Measurements from ENCODE around the gene KRTAP5-10.
"Not testable (repeated sequence)": the region's sequence is repeated elsewhere in the genome, so short reads cannot be mapped to it uniquely, and the experiment has no call there.

The KRTAP5-10 gene

GRCh38 chr11:71565263-71565662, at the start of gene KRTAP5-10:
Gene KRTAP5-10, plus strand, starts transcription at chr11:71565563. Its CDS starts 25 bp downstream, at chr11:71565588.
- DNase-seq (ENCODE audit: low read depth in 2 of 2, low spot score in 1 of 2): no peak

GRCh38 chr11:71518506-71519471, 46.6 kb upstream of the KRTAP5-10 start:
- DNase-seq (ENCODE audit: low read depth in 2 of 2, low spot score in 1 of 2): no peak

DNA sequence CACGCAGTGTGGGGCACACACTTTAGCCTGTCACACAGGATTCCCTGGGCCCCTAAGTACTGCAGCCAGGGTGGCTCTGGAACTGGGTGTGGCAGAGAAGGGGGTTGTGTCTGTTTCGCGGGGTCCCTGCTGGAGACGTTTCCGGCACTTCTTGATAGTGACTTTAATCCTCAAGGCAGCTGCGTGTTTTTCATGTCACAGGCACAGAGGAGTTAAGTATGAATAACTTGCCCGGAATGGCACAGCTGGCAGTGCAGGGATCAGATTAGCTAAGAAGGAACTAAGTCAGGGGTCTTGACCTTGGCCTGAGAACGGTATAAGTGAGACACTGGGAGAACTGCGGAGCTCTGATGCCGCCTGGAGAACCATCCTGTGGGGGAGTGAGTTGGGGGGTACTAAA, 45.8 kb upstream of the KRTAP5-10 start:
- no peak for DNase-seq (ENCODE audit: low read depth in 2 of 2, low spot score in 1 of 2)

DNA sequence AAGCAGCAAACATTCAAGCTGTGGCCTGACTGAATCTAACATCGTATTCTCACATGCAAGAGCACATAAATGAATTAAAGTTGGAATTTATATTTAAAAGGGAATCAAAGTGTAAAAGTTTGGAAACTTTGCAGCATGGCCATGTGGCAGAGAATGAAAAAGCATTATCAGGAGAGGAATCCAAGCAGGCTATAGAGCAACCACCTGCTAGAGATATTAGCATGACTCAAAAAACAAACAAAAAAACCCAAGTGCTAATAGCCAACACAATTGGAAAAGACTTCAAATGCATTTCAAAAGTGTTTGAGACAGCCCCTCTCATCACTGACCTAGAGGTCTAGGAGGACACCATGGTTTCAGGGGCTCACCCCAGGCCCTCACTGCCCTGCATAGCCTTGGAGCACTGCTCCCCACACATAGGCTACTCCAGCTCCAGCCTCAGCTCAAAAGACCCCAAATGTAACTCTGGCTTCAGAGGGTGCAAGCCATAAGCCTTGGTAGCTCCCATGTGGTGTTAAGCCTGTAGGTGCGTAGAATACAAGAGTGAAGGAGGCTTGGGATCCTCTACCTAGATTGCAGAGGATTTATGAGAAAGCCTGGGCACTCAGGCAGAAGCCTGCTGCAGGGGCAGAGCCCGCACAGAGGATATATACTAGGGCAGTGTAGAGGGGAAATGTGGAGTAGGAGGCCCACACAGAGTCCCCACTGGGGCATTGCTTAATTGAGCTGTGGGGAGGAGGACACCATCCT, 40.0 kb upstream of the KRTAP5-10 start:
- DNase-seq (ENCODE audit: low read depth in 2 of 2, low spot score in 1 of 2): no peak

GRCh38 chr11:71525938-71526495, 39.3 kb upstream of the KRTAP5-10 start:
- no peak for DNase-seq (ENCODE audit: low read depth in 2 of 2, low spot score in 1 of 2)

- DNase-seq (ENCODE audit: low read depth in 2 of 2, low spot score in 1 of 2): not testable (repeated sequence)
These were observed 38.4 kb upstream of the KRTAP5-10 start, which contains the start of gene KRTAP5-7 for GRCh38 chr11:71526796-71527575. Gene KRTAP5-7, plus strand, starts transcription at chr11:71527267. Its CDS starts 34 bp downstream, at chr11:71527301.

GRCh38 chr11:71527576-71528210, 37.7 kb upstream of the KRTAP5-10 start:
- DNase-seq (ENCODE audit: low read depth in 2 of 2, low spot score in 1 of 2): no peak

GRCh38 chr11:71530602-71531001, 34.8 kb upstream of the KRTAP5-10 start:
- no peak for DNase-seq (ENCODE audit: low read depth in 2 of 2, low spot score in 1 of 2)

GRCh38 chr11:71532036-71532610, 33.2 kb upstream of the KRTAP5-10 start:
- DNase-seq (ENCODE audit: low read depth in 2 of 2, low spot score in 1 of 2): no peak

GRCh38 chr11:71534711-71535608, 30.4 kb upstream of the KRTAP5-10 start:
- not testable (repeated sequence) for DNase-seq (ENCODE audit: low read depth in 2 of 2, low spot score in 1 of 2)

GRCh38 chr11:71535825-71536224, 29.5 kb upstream of the KRTAP5-10 start:
- DNase-seq (ENCODE audit: low read depth in 2 of 2, low spot score in 1 of 2): no peak

DNA sequence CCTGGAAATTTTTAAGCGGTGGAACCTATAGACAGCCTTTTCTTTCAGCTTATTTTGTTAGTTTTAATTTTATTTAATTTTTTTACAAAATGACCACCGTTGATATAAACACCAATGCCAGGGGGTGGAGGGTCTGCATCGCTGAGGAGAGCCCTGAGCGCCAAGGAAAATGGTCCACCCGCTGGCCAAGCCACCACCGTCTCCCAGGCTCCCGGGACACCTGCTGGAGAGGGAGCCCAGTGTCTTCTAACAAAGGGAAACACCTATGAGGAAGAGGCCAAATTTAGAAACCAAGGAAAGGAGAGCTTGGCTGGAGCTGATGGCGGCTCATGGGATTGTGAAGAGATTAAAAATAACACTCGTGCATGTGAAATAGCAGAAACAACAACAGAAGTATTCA, 27.8 kb upstream of the KRTAP5-10 start:
- no peak for DNase-seq (ENCODE audit: low read depth in 2 of 2, low spot score in 1 of 2)

DNA sequence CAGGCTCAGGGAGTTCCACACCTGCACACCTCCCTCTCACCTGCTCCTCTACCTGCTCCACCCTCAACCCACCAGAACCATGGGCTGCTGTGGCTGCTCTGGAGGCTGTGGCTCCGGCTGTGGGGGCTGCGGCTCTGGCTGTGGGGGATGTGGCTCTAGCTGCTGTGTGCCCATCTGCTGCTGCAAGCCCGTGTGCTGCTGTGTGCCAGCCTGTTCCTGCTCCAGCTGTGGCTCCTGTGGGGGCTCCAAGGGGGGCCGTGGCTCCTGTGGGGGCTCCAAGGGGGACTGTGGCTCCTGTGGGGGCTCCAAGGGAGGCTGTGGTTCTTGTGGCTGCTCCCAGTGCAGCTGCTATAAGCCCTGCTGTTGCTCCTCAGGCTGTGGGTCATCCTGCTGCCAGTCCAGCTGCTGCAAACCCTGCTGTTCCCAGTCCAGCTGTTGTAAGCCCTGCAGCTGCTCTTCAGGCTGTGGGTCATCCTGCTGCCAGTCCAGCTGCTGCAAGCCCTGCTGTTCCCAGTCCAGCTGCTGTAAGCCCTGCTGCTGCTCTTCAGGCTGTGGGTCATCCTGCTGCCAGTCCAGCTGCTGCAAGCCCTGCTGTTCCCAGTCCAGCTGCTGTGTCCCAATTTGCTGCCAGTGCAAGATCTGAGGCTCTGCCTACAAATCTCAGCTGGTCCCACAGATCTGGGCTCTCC, 27.2 kb upstream of the KRTAP5-10 start, which contains the start of gene KRTAP5-8:
KRTAP5-8 (plus strand) TSS at position 49 of the 689 bp plus-strand sequence; CDS start at position 80, 31 bp downstream.
- not testable (repeated sequence) for DNase-seq (ENCODE audit: low read depth in 2 of 2, low spot score in 1 of 2)

DNA sequence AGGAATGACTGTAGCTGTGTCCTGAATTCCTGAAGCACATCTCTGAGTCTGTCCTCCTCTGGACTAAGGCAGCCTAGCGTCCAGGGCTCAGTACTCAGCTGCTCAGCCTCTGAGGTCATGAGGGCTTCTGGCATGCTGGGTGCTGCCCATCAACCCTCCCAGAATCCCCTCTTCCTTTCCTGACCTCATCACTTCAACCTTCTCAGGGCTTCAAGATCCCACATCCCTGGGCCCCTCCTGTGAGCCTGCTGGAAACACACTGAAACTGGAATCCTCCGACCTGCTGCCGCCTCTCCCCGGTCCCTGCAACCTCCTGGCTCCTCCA, 26.7 kb upstream of the KRTAP5-10 start:
- DNase-seq (ENCODE audit: low read depth in 2 of 2, low spot score in 1 of 2): no peak

- no peak for DNase-seq (ENCODE audit: low read depth in 2 of 2, low spot score in 1 of 2)
These were observed 26.3 kb upstream of the KRTAP5-10 start for GRCh38 chr11:71539017-71539416.

GRCh38 chr11:71539971-71540370, 25.4 kb upstream of the KRTAP5-10 start:
- not testable (repeated sequence) for DNase-seq (ENCODE audit: low read depth in 2 of 2, low spot score in 1 of 2)

- DNase-seq (ENCODE audit: low read depth in 2 of 2, low spot score in 1 of 2): not testable (repeated sequence)
These were observed 24.6 kb upstream of the KRTAP5-10 start for GRCh38 chr11:71540521-71541304.

Data from stimulated activated CD8-positive, alpha-beta memory T cell treated with anti-CD3 and anti-CD28 coated beads, Interleukin-4, amount 100 ng/mL, for 1 hour (primary cell).